ENCODE measurements around the gene FOXP4.

- TF ChIP-seq POLR2AphosphoS5 (IDR thresholded peaks at IDR 0.05) (no peak), CTCF (IDR thresholded peaks at IDR 0.05 in 8 of 11, conservative IDR thresholded peaks at IDR 0.05 in 3 of 11) (no peak)
These were observed 18.3 kb upstream of the FOXP4 start for GRCh38 chr6:41527721-41528408.

Measured in spleen (tissue), 7 donors.